Measurements from ENCODE around the gene ANKRD42.
"Not testable (repeated sequence)": the region's sequence is repeated elsewhere in the genome, so short reads cannot be mapped to it uniquely, and the experiment has no call there.

The ANKRD42 gene

GRCh38 chr11:83174008-83174407 is 19.5 kb upstream of the ANKRD42 start:
- no peak for DNase-seq

DNA sequence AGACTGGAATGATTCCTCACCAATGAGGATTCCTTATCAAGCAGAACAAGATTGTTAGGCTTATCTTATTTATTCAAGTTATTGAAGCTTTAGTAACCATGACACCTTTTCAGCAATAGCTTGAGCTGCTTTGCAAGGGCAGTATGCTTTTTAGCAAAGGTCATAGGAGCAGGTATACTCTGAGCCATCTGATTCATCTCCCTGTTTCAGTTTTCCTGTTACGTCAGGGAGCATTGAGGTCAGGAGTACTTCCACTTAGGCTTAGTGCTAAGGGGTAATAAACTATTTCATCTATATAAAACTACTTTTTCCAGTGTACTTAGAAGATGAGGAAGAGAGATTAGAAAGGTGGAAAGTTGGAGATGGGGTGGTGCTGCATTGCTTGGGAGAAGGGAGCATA is 17.7 kb upstream of the ANKRD42 start:
- no peak for DNase-seq

GRCh38 chr11:83181815-83182214 is 11.7 kb upstream of the ANKRD42 start:
- DNase-seq, result no peak

GRCh38 chr11:83185767-83186166 is 7.7 kb upstream of the ANKRD42 start:
- no peak for DNase-seq

DNA sequence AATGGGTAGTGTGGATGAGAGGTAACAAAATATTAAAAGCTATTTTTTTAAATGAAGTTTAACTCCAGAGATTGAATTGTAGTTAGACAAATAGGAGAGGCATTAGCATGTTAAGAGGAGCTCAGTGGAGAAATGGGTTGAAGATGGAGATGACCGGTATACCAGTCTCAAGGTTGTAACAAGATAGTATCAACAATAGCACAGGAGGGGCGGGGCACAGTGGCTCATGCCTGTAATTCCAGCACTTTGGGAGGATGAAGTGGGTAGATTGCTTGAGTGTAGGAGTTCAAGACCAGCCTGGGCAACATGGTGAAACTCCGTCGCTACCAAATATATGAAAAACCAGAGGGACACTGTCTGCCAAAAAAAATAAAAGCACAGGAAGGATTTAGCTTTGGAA is 6.0 kb upstream of the ANKRD42 start:
- no peak for DNase-seq

DNA sequence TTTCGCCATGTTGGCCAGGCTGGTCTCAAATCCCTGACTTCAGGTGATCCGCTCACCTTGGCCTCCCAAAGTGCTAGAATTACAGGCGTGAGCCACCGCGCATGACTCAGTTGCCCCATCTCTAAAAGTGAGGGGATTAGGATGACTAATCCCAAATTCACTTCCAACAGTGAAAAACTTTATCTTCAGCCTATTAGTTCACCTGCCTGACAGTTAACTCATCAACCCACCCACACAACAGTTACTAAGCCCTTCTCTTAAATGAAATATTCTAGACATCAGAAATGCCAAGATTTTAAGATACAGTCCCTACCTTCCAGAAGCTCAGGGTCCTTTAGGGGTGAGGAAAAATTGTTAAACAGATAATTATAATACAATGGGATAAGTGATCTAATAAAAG is 2.0 kb upstream of the ANKRD42 start:
- DNase-seq, result no peak

- no peak for DNase-seq
These were observed 1.5 kb upstream of the ANKRD42 start for GRCh38 chr11:83191986-83192385.

- no peak for DNase-seq
These were observed 786 bp upstream of the ANKRD42 start for GRCh38 chr11:83192606-83193245.

- peak; percentile 71 for DNase-seq
These were observed 1.0 kb downstream of the ANKRD42 start for GRCh38 chr11:83194281-83195142.

- DNase-seq, result no peak
These were observed 1.6 kb downstream of the ANKRD42 start for GRCh38 chr11:83195143-83195466.

GRCh38 chr11:83195649-83196048 is 2.1 kb downstream of the ANKRD42 start:
- DNase-seq, result no peak

DNA sequence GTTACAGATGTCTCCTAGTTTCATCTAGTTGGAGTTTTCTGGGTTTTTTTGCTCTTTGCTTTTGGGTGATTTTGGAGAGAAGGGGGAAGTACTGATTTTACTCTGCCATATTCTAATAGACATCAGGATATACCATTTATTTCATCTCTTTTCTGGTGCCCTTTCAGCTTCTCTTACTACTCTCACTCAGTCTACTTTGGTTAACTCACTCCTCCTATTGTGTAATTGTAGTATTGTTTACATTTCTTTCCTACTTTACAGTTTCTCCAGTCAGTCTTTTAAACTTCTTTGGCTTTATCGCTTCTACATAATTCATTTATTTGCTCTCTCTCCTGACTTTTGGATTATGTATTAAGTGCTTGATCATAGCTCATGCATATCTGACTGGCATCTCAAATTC is 6.5 kb downstream of the ANKRD42 start:
- DNase-seq, result no peak

- no peak for DNase-seq
These were observed 12.2 kb downstream of the ANKRD42 start for GRCh38 chr11:83205608-83206185.

GRCh38 chr11:83206221-83206620 is 12.7 kb downstream of the ANKRD42 start:
- DNase-seq, result no peak

DNA sequence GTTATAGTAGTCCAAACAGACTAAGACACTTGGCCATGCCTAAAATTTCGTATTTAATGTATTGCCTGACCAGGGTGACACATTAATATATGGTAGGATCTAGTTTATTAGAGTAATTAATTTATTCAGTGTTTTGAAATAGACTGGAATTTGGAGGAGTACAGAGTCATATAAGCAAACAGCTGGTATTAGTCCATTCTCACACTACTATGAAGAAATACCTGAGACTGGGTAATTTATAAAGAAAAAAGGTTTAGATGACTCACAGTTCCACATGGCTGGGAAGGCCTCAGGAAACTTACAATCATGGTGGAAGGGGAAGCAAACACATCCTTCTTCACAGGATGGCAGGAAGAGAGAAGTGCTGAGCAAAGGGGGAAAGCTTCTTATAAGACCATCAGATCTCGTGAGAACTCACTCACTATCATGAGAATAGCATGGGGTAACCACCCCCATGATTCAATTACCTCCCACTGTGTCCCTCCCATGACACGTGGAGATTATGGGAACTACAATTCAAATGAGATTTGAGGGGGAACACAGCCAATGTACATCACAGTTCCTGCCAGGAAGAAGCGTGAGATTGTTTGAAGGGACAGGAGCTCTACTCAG is 13.4 kb downstream of the ANKRD42 start:
- DNase-seq, result not testable (repeated sequence)

- DNase-seq, result no peak
These were observed 25.6 kb downstream of the ANKRD42 start for GRCh38 chr11:83219095-83219494.

- no peak for DNase-seq
These were observed 26.7 kb downstream of the ANKRD42 start for GRCh38 chr11:83220260-83220659.

- DNase-seq, result no peak
These were observed 28.2 kb downstream of the ANKRD42 start for GRCh38 chr11:83221694-83222093.

GRCh38 chr11:83222499-83222898 is 29.0 kb downstream of the ANKRD42 start:
- no peak for DNase-seq

- no peak for DNase-seq
These were observed 29.9 kb downstream of the ANKRD42 start for GRCh38 chr11:83223457-83223856.

DNA sequence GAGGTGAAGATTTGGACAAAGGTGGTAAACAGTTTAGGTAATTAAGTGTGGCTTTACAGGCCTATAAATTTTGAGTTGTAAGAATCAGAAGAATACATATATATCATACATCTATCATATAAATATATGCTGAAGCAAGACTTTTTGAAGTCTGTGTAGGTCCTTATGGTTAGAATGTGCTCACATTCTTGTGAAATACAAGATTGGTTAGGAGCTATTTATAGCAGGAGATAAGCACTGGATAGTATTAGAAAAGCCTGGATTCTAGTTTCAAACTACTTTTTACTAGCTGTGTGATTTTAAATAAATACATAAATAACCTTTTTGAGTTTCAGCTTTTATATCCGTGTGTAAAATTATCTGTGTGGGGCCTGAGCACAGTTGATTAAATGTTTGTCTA is 42.3 kb downstream of the ANKRD42 start:
- no peak for DNase-seq

DNA sequence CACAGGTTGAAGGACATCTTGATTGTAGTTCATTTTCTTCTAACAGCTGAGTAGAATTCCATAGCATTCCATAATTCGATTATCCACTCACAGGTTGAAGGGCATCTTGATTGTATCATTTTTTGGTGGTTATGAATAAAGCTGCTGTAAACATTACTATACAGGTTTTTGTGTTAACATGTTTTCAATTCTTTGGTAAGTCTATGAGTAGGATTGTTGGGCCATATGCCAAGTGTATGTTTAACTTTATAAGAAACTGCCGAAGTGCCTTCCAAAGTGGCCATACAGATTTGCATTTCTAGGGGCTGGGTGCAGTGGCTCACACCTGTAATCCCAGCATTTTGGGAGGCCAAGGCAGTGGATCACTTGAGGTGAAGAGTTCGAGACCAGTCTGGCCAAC is 44.6 kb downstream of the ANKRD42 start:
- no peak for DNase-seq

DNA sequence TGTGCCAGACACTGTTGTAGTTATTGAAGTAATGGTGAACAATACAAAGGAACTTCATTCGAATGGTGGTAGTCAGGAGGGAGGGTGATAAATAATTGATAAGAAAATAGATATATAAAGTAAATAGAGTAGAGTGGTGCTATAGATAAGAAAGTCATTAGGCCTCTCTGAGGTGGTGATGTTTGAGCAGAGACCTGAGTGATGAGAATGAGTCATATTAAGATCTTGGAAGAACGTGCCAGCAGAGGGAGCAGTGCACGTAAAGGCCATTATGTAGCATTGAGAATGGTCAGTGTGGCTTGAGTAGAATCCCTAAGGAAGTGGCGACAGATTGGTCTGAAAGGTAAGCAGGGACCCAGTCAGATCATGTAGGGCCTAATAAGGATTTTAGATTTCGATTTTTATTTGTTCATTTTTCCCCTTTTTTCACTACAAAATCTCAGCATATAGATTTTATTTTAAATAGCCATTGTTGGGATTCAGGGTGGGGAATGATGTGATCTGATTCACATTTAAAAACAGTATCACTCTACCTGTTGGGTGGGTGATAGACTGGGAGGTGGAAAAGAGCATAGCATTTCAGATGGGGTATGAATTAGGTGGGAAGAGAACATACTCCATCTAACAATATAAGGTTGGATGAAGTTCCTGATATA is 47.9 kb downstream of the ANKRD42 start:
- peak; percentile 13 for DNase-seq
